ENCODE measurements around the gene FBXO27.
"Not testable (repeated sequence)": the region's sequence is repeated elsewhere in the genome, so short reads cannot be mapped to it uniquely, and the experiment has no call there.

Gene FBXO27

DNA sequence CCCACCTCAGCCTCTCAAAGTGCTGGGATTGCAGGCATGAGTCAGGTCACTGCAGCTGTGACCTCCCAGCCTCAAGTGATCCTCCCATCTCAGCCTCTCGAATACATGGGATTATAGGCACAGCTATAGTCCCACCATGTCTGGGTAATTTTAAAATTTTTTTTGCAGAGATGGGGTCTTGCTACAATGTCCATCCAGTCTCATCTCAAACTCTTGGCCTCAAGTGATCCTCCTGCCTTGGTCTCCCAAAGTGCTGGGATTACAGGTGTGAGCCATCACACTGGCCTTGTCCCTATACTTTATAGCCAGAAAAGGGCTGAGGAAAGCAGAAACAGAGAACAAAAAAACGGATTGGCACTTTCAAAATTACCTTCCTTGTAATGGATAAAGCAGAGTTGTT is 4.8 kb upstream of the FBXO27 start:
- no peak for DNase-seq

DNA sequence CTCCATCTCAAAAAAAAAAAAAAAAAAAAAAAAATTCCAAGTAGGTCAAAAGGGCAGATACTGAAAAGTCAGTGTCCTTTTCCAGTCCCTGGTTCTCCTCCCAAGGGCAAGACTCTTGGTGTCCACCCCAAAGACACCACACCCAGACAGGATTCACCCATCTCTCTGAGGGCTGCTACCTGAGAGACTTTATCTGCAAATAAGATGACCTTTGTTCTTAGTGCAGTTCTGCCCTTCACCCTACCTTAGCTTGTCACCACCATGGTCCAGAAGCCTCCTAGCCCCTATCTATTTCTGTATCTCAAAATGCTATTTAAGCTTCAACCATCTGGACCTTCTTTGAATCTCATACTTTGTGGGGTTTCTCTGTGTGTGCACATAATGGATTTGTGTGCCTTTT is 4.2 kb upstream of the FBXO27 start:
- no peak for DNase-seq

DNA sequence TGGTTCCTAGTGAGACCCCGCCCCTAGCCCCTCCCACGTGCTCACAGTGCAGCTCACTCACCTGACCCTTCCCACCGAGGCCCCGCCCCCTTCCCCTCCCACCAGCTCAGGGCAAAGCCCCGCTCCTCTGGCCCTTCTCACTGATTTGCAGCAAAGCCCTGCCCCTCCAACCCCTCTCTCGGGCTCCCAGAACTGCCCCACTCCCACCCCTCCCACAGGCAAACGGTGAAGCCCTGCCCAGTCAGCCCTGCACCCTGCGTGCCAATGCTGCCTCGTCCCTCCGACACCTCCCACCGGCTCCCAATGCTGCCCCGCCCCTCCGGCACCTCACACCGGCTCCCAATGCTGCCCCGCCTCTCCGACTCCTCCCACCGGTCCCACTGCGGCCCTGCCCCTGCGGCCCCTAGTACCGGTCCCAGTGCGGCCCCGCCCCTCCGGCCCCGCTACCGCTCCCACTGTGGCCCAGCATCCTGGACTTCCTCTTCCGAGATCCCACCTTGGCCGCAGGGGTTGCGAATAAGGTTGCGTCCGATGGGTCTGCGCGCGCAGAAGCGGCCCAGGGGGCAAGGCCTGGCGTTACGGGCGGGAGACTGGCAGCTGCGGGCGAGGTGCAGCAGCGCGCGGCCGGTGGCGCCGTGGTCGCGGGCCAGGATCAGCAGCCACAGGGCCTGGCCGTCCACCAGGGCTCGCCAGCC is 834 bp downstream of the FBXO27 start:
- DNase-seq: no peak

DNA sequence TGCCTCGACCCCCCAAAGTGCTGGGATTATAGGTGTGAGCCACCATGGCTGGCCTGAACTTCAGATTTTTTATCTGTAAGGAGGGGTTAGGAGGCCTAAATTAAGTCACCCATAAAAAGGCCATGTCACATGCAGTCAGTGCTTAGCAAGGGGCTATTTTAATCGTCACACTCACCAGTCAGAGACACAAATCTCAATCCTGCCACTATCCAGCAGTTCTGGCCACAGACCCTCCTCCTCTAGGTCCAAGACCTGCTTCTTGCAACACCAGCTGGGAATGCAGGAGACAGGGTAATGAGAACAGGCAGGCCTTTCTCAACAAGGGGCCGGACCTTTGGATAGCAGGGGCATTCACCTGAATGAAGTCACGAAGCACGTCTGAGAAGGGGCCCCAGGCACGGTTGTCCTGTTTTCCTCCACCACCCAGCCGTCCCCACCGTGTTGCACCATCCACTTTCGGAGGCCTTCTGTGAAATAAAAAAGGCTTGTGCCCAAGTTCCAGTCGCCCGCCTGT is 1.4 kb downstream of the FBXO27 start:
- no peak for DNase-seq

DNA sequence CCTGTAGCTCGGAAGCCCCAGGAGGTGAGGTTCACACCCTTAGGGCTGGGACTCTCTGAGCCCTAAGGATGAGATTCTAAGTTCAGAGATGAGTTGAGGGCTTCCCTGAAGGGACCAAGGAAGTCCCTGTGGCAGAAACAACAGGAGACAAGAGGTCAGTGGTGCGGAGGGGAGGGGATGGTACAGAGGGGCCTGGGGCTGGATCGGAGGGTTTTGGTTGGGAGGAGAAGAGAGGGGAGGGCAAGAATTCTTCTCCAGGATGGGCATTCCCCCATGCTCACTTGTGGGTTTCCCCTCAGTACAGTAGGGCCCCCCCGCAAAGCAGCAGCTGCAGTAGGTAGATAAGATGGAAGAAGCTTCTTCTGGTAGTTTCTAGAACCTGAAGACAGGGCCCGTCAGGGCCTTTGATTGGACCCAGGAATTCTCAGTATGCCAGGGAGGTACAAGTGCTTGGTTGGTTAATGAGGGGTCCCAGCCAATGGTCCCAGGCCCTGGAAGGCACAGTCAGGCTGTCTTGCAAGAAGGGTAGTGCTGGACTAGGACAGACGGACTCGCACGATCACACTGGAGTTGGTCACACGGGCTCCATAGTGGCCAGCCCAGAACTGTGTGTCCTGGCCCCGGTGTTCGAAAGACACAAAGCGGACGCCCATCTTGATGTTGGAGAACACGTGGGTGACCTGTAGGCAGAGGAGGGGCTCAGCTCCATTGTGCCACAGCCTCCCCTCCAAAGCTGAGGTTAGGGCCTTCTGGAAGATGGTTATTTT is 7.3 kb downstream of the FBXO27 start:
- no peak for DNase-seq

DNA sequence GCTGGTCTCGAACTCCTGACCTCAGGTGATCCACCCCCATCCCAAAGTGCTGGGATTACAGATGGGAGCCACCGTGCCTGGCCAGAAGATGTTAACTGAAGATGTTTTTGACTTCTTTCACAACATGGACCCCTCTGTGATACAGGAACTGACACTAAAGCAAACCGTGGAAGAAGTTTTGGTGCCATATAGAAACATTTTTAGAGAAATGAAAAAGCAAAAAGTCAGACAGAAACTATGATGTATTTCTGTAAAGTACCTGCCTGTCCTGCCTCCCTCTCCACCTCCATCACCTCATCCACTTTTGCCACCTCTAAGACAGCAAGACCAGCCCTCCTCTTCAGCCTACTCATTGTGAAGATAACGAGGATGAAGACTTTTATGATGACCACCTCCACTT is 11.3 kb downstream of the FBXO27 start:
- DNase-seq: no peak

DNA sequence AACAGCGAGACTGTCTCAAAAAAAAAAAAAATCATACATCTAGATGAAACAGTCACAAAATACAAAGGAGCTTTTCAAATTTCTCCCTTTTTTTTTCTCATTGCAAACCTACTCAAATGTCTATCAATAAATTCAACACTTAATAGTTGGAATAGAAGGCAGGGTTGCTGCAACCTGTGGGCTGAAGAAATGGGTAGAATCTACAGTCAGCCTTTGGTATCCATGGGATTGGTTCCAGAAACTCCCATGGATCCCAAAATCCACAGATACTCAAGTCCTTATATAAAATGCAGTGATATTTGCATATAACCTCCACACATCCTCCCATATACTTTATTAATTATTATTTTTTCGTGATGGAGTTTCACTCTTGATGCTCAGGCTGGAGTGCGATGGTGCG is 14.7 kb downstream of the FBXO27 start:
- no peak for DNase-seq

DNA sequence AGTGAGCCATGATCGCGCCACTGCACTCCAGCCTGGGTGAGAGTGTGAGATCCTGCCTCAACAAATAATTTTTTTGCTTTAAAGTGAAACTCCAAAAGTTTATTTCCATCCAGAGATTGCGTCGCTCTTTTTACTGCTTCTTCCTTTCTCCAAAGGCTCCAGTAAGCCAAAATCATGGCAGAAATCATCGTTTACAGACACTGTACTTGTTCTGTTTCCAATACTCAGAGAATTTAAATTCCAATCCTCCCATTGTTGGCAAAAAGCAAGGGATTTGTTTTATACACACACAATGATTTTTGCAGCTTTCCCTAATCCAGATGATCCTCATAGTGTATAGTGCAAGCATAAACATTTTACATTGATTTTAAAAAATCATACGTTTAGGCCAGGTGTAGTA is 15.3 kb downstream of the FBXO27 start:
- no peak for DNase-seq

DNA sequence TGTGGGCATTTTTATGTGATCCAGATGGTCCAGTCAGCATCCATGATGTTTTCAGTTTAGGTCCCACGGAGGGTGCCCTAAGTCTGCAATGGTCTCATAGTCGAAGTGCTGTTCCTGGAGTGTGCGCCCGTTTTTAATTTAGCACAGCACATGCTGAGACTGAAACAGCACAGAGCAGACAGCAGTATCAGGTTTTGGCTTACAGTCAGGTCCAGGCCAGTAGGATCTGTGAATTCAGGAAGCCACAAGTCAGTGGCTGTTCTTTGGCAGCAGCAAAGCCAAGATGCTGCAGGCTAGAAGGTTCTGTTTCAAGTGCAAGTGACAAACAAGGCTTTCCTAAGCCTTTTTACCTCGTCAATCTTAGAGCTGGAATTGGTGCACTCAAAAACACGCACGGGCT is 18.3 kb downstream of the FBXO27 start:
- no peak for DNase-seq

DNA sequence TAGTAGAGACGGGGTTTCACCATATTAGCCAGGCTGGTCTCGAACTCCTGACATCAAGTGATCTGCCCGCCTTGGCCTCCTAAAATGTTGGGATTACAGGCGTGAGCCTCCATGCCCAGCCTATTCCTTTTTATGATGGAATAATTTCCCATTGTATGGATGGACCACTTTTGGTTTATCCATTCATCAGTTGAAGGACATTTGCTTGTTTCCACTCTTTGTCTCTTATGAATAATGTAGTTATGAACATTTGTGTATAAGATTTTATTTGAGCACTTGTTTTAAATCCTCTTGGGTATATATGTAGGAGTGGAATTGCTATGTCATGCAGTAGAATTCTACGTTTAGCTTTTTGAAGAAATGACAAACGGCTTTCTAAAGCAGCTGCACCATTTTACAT is 23.3 kb downstream of the FBXO27 start:
- no peak for DNase-seq

DNA sequence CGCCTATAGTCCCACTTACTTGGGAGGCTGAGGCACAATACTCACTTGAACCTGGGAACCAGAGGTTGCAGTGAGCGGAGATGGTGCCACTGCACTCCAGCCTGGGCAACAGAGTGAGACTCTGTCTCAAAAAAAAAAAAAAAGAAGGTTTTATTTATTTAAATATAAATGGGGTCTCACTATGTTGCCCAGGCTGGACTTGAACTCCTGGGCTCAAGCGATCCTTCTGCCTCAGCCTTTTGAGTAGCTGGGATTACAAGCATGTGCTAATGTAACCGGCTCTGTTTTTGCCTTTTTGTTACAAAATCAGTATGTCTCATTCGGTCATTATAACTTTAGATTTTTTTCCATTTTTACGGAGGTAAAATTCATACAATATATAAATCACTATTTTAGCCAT is 24.2 kb downstream of the FBXO27 start:
- DNase-seq: no peak

DNA sequence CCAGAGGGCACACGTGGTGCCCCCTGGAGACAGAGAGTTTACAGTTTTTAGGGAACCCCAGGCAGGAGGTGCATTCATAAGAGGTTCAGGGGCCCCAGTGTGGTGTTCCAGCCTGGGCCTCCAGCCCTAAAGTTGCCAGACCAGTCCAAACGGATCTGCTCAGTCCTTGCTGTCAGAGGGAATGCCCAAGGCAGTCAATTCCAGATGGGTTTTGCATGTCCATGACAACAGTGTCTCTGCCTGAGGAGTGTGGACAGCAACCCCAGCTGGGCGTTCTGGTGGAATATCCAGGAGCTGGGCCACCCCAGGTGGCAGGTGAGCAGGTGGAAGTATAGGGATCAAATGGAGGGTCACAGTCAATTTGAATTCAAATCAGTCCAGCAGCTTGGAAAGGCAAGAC is 25.3 kb downstream of the FBXO27 start:
- no peak for DNase-seq

DNA sequence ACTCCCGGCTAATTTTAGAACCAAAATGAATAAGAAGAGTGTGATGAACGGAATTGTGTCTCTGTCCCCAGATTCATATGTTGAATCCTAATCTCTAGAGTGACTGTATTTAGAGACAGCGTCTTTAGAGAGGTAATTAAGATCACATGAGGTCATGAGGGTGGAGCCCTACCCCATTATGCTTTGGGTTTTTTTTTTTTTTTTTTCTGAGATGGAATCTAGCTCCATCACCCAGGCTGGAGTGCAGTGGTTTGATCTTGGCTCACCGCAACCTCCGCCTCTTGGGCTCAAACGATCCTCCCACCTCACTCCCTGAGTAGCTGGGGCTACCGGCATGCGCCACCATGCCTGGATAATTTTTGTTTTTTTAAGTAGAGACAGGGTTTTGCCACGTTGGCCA is 27.9 kb downstream of the FBXO27 start:
- DNase-seq: no peak

DNA sequence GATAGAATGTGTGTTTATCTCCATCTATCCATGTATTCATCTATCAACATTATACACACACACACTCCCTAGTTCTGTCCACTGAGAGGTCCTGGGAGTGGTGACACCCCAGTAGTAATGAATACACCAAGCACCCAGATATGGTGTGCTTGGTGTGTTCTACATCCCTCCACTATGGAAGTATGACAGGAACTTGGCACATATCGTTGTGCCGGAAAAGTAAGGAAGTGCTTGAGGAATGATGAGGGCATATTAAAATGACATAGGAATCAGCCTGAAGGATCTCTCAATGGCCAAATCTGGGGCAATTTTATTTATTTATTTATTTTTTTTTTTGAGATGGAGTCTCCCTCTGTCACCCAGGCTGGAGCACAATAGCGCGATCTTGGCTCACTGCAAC is 28.6 kb downstream of the FBXO27 start:
- no peak for DNase-seq

DNA sequence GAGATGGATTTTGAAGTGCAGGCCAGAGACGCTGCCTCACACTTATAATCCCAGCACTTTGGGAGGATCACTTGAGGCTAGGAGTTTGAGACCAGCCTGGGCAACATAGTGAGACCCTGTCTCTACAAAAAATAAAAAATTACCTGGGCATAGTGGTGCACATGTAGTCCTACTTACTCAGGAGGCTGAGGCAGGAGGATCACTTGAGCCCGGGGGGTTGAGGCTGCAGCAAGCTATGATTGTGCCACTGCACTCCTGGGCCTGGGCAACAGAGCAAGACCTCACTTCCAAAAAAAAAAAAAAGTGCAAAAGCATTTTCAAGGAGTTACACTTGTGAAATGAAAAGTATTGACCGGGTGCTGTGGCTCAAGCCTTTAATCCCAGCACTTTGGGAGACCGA is 29.2 kb downstream of the FBXO27 start:
- DNase-seq: no peak

DNA sequence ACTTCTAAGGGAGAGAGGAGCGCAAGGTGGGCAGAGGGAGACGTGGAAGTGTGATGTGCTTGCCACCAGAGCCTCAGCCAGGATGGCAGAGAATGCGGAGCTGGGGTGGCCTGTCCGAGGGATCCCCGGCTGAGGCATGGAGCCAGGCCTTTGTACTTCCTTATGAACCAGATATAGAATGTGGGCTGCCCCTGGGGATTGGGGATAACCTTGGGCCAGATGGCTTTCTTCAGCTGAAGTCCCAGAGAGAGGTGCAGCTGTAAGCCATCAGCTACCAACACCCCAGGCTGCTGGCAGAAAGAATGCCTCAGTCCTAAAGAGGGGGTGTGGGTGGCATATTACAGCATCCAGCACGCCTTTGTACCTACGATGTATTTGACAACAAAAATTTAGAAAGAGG is 31.3 kb downstream of the FBXO27 start:
- no peak for DNase-seq

DNA sequence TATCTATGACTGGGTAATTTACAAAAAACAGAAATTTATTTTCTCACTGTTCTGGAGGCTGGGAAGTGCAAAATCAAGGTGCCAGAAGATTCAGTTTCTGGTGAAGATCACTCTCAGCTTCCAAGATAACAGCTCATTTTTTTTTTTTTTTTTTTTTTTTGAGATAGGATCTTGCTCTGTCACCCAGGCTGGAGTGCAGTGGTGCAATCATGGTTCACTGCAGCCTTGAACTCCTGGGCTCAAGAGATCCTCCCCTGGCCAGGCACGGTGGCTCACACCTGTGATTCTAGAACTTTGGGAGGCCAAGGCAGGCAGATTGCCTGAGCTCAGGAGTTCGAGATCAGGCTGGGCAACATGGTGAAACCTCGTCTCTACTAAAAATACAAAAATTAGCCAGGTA is 34.8 kb downstream of the FBXO27 start:
- not testable (repeated sequence) for DNase-seq

DNA sequence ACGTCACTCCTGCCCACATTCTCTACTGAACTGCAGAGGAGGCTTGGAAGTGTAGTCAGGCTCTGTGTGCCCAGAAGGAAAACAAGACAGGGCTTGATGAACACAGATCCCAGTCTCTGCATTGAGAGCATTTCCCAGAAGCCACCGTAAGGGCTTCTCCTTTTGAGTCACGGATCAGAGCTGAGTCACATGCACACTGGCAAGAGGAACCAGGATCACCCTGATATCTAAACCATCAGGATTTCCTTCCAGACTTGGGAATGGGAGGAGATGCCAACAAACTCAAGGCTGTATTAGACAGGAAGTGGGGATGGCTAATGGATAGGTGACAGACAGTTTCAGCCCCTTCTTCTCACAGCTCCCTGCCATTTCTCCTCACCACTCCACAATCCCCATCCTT is 39.1 kb downstream of the FBXO27 start:
- no peak for DNase-seq

DNA sequence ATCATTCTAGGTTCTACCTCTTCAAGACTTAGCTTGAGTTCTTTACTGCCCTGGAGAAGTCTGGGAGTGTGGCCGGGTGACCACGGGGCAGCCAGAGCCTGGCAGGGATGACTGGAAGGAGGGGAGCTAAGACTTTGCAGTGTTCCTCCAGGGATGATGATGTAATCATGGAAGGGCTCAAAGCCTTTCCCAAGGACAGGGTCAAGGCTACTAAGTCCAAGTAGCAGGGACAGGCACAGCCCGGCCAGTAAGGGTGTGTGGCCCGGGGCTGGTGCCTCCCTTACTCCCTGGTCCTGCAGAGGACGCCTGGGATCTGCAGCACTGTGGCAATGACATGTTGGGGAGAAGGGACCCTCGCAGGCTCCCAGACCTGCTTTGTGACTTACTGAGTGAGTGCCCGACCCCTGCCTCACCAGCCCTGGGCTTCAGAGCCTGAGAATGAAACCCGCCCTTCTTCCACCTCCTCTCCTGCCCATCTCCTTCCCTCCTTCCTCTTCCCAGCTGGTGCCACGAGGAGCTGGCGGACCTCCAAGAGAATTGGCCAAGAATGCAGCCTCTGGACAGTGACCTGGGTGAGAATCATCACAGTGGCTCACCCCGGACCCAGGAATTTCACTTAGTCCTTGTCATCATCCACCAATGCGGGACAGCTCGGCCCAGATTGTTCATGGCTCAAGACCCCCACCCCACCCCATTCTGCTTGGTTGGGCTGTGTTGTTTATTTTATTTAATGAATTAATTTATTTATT is 41.2 kb downstream of the FBXO27 start:
- DNase-seq: no peak

DNA sequence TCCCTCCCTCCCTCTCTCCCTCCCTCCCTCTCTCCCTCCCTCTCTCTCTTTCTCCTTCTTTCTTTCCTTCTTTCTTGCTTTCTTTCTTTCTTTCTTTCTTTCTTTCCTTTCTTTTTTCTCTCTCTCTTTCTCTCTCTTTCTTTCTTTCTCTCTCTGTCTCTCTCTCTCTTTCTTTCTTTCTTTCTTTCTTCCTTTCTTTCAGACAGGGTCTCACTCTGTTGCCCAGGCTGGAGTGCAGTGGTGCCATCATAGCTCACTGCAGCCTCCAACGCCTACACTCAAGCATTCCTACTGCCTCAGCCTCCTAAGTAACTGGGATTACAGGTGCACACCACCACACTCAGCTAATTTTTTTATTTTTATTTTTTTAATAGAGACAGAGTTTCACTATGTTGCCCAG is 42.7 kb downstream of the FBXO27 start:
- not testable (repeated sequence) for DNase-seq

DNA sequence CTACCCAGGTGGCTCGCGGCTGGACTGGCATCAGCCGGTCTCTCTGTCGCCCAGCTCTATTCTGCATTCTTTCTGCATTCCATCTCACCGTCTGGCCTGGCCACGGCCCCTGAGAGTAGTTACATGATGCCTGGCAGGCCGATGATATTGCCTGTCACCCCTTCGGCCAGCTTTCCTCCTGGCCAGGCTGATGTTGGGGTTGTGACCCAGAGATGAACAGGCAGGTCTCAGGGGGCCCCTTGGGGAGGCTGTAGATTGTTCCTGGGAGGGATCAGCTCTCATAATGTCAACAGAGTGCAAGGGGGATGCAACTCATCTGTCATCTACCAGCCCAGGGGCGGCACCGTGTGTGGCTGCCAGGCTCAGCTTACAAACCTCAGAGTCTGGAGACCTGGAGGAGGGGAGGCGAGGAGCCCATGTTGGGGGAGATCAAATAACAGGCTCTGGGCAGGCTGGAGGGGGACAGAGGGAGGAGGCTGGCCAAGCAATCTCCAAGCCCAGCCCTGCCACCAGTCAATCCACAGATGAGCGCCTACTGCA is 43.2 kb downstream of the FBXO27 start:
- peak; percentile 12 for DNase-seq

DNA sequence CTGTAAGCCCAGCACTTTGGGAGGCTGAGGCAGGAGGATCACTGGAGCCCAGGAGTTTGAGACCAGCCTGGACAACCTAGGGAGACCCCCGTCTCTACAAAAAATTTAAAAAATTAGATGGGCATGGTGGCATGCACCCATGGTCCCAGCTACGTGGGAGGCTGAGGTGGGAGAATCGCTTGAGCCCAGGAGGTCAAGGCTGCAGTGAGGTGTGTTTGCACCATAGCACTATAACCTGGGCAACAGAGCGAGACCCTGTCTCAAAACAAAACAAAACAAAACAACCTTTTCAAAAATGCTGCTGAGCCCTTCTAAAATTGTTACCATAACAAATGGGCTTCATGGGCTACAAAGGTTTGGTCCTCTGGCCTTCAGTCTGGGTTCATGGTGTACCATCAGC is 43.7 kb downstream of the FBXO27 start:
- DNase-seq: not testable (repeated sequence)

DNA sequence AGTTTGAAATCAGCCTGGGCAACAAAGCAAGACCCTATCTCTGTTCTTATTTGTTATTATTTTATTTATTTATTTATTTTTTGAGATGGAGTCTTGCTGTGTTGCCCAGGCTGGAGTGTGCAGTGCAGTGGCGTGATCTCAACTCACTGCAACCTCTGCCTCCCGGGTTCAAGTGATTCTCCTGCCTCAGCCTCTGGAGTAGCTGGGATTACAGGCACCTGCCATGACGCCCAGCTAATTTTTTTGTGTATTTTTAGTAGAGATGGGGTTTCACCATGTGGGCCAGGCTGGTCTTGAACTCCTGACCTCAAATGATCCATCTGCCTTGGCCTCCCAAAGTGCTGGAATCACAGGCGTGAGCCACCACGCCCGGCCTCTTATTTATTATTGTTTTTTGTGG is 44.6 kb downstream of the FBXO27 start:
- not testable (repeated sequence) for DNase-seq

DNA sequence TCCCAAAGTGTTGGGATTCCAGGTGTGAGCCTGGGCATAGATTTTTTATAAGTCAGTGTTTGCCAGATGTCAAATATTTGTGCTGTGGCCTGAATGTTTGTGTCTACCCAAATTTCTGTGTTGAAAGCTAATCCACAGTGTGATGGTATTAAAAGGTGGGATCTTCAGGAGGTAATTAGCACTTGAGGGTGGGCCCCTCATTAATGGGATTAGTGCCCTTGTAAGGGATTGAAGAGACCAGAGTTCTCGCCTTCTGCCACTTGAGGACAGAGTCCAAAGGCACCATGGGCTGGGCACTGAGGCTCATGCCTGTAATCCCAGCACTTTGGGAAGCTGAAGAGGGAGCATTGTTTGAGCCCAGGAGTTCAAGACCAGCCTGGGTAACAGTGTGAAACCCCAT is 47.1 kb downstream of the FBXO27 start:
- no peak for DNase-seq

Measured in NCI-H2107 (cell line).